GM21423 (cell line): ENCODE data around the gene METTL8.
"Not testable (repeated sequence)": the region's sequence is repeated elsewhere in the genome, so short reads cannot be mapped to it uniquely, and the experiment has no call there.

Experiments
- ATAC-seq: cut with Tn5 transposase; IDR thresholded peaks from one replicate; pipeline ENCODE4 v1.9.1; 2021; ENCODE audit warnings: mild to moderate bottlenecking, moderate library complexity; ENCODE audit not compliant: unreplicated experiment

Gene METTL8

GRCh38 chr2:171430516-171431410, 3.0 kb downstream of the METTL8 start:
- ATAC-seq, result no peak

- ATAC-seq, result not testable (repeated sequence)
Measured at GRCh38 chr2:171422710-171423495, 10.9 kb downstream of the METTL8 start.

GRCh38 chr2:171420728-171421563, 12.8 kb downstream of the METTL8 start:
- no peak for ATAC-seq

GRCh38 chr2:171419333-171419732, 14.5 kb downstream of the METTL8 start:
- ATAC-seq, result peak; percentile 38

- ATAC-seq, result peak; percentile 90
Measured at GRCh38 chr2:171416009-171416926, 17.5 kb downstream of the METTL8 start.

GRCh38 chr2:171414645-171415044, 19.1 kb downstream of the METTL8 start:
- not testable (repeated sequence) for ATAC-seq

- ATAC-seq, result no peak
Measured at GRCh38 chr2:171412571-171413175, 21.1 kb downstream of the METTL8 start.

- no peak for ATAC-seq
Measured at GRCh38 chr2:171411791-171412483, 21.9 kb downstream of the METTL8 start.

GRCh38 chr2:171411214-171411613, 22.6 kb downstream of the METTL8 start:
- no peak for ATAC-seq

GRCh38 chr2:171410624-171411023, 23.2 kb downstream of the METTL8 start:
- no peak for ATAC-seq

- ATAC-seq, result no peak
Measured at GRCh38 chr2:171410101-171410500, 23.7 kb downstream of the METTL8 start.

GRCh38 chr2:171409436-171409971, 24.3 kb downstream of the METTL8 start:
- ATAC-seq, result no peak

- no peak for ATAC-seq
Measured at GRCh38 chr2:171407676-171408044, 26.1 kb downstream of the METTL8 start.

GRCh38 chr2:171407030-171407675, 26.6 kb downstream of the METTL8 start:
- peak; percentile 60 for ATAC-seq

- peak; percentile 61 for ATAC-seq
Measured at GRCh38 chr2:171406044-171406443, 27.7 kb downstream of the METTL8 start.

- no peak for ATAC-seq
Measured at GRCh38 chr2:171405546-171405945, 28.2 kb downstream of the METTL8 start.

- no peak for ATAC-seq
Measured at GRCh38 chr2:171404719-171405118, 29.1 kb downstream of the METTL8 start.

- ATAC-seq, result no peak
Measured at GRCh38 chr2:171404261-171404660, 29.5 kb downstream of the METTL8 start.
